GM12878 (cell line): ENCODE measurements around the gene HINT1. TPM values are rescaled to one million over a fixed set of nuclear protein-coding genes. Genes with fewer than 3 reads are reported as not detected.
A peak's percentile ranks its signal among the peaks of the same experiment; 100 is the strongest.

Experiments
- ATAC-seq: fragments of 200-7000 bp; cut with Tn5 transposase; 3 replicates; pipeline ENCODE4 v1.9.1; 2020; ENCODE audit warnings: mild to moderate bottlenecking, moderate library complexity
- BruUV-seq: library from RNA; stranded (reverse); fragments of 400-500 nt; replicated peaks from 2 replicates; lab custom pipeline; 2021; lab: Mats Ljungman, UMichigan
- CTCF ChIA-PET: fragments of 300-600 bp; sonication (Branson Sonifier 250); formaldehyde crosslinking; extraction: SDS; loops from one replicate; lab custom pipeline; 2021; ENCODE audit warnings: inconsistent platforms; lab: Yijun Ruan, JAX
- POLR2A ChIA-PET: fragments of 350-600 bp; formaldehyde crosslinking; extraction: SDS; loops from one replicate; lab custom pipeline; 2021; ENCODE audit warnings: inconsistent platforms; lab: Charles Lee
- RAD21 ChIA-PET: fragments of 300-600 bp; sonication (Branson Sonifier 250); formaldehyde crosslinking; loops from one replicate; lab custom pipeline; 2023; ENCODE audit warnings: antibody characterized with exemption; ENCODE audit not compliant: unreplicated experiment; lab: Charles Lee
- SMC1A ChIA-PET: fragments of 300-600 bp; sonication (Branson Sonifier 250); formaldehyde crosslinking; loops from one replicate; lab custom pipeline; 2023; ENCODE audit not compliant: unreplicated experiment, uncharacterized antibody; lab: Charles Lee
- DNase-seq: peaks from one replicate; pipeline ENCODE4 v3.0.0-alpha.2; 2011; ENCODE audit warnings: low read depth, low spot score
- FAIRE-seq: peaks from 3 replicates; lab custom pipeline; 2011; peaks lifted over from hg19 to GRCh38; lab: Jason Lieb, UNC
- H2AFZ ChIP-seq: 2 replicates; pipeline ENCODE4 v1.6.0; 2011; ENCODE audit warnings: low read depth, low read length, control low read depth; ENCODE audit not compliant: control insufficient read depth
- H3K27ac ChIP-seq: 2 replicates; pipeline ENCODE4 v1.5.1; 2011; ENCODE audit warnings: control low read depth; ENCODE audit not compliant: control insufficient read depth, insufficient read depth
- H3K27me3 ChIP-seq, 2 experiments: replicated peaks in 1 of 2; 2 replicates each; pipeline versions ENCODE4 v1.6.0 to v1.6.1; 2011; ENCODE audit warnings: low read length in 1 of 2; ENCODE audit not compliant: control insufficient read depth in 2 of 2, insufficient read depth in 2 of 2
- H3K36me3 ChIP-seq, 2 experiments: 2 replicates each; pipeline ENCODE4 v1.5.1; 2011; ENCODE audit warnings: low read length in 1 of 2; ENCODE audit not compliant: control insufficient read depth in 2 of 2, insufficient read depth in 2 of 2
- H3K4me1 ChIP-seq: 2 replicates; pipeline ENCODE4 v1.6.1; 2011; ENCODE audit warnings: mild to moderate bottlenecking, low read length, moderate library complexity, mixed read lengths; ENCODE audit not compliant: control insufficient read depth, insufficient read depth
- H3K4me2 ChIP-seq: 2 replicates; pipeline ENCODE4 v1.6.0; 2011; ENCODE audit warnings: control low read depth; ENCODE audit not compliant: control insufficient read depth, insufficient read depth
- H3K4me3 ChIP-seq: fragments of 200-600 bp; sonication (generic); 2 replicates; pipeline ENCODE4 v1.5.1; 2016
- H3K79me2 ChIP-seq: 2 replicates; pipeline ENCODE4 v1.6.0; 2011; ENCODE audit warnings: low read length; ENCODE audit not compliant: control insufficient read depth, insufficient read depth
- H3K9ac ChIP-seq: 2 replicates; pipeline ENCODE4 v1.8.0; 2011; ENCODE audit warnings: low read length, control low read depth, mixed read lengths; ENCODE audit not compliant: control insufficient read depth, insufficient read depth
- H3K9me3 ChIP-seq: replicated peaks from 3 replicates; pipeline ENCODE4 v1.5.1; 2011; ENCODE audit warnings: mild to moderate bottlenecking, low read length; ENCODE audit not compliant: control insufficient read depth, insufficient read depth
- H4K20me1 ChIP-seq: 2 replicates; pipeline ENCODE4 v1.6.0; 2011; ENCODE audit not compliant: control insufficient read depth, insufficient read depth
- ATF2 ChIP-seq: IDR thresholded peaks from 2 replicates; pipeline ENCODE4 v1.6.1; 2012; ENCODE audit warnings: low read length, inconsistent platforms
- CBX3 ChIP-seq: fragments of 200-600 bp; sonication (generic); IDR thresholded peaks from 2 replicates; pipeline ENCODE4 v1.6.1; 2016; ENCODE audit warnings: low read depth, borderline replicate concordance
- CTCF ChIP-seq, 3 experiments: IDR thresholded peaks in 2 of 3; conservative IDR thresholded peaks in 1 of 3; 2 replicates each; pipeline ENCODE4 v1.5.1; 2011; ENCODE audit warnings: low read depth in 3 of 3, low read length in 3 of 3, mild to moderate bottlenecking in 3 of 3, control low read depth in 2 of 3, moderate library complexity in 2 of 3, inconsistent platforms in 1 of 3, mixed read lengths in 1 of 3; ENCODE audit not compliant: control insufficient read depth in 2 of 3, insufficient read depth in 1 of 3; ENCODE audit errors: extremely low read depth in 1 of 3
- FOS ChIP-seq: IDR thresholded peaks from 3 replicates; pipeline ENCODE4 v1.6.1; 2011; ENCODE audit warnings: borderline replicate concordance; ENCODE audit not compliant: insufficient read length; ENCODE audit errors: extremely low read depth
- FOXK2 ChIP-seq: fragments of 450-650 bp; IDR thresholded peaks from 2 replicates; pipeline ENCODE4 v1.6.1; 2017; ENCODE audit warnings: mild to moderate bottlenecking, moderate library complexity
- GATAD2B ChIP-seq: fragments of 450-650 bp; conservative IDR thresholded peaks from 2 replicates; pipeline ENCODE4 v1.6.1; 2017; ENCODE audit warnings: low read depth, mild to moderate bottlenecking, moderate library complexity
- HCFC1 ChIP-seq: fragments of 150-350 bp; IDR thresholded peaks from 2 replicates; pipeline ENCODE4 v1.6.1; 2014; ENCODE audit warnings: low read length
- IRF4 ChIP-seq: IDR thresholded peaks from 2 replicates; pipeline ENCODE4 v1.6.1; 2011; ENCODE audit warnings: low read depth, low read length
- NR2F1 ChIP-seq: fragments of 450-650 bp; conservative IDR thresholded peaks from 2 replicates; pipeline ENCODE4 v1.6.1; 2017; ENCODE audit warnings: mild to moderate bottlenecking
- PML ChIP-seq: IDR thresholded peaks from 2 replicates; pipeline ENCODE4 v1.6.1; 2012; ENCODE audit warnings: low read length, inconsistent platforms
- POU2F2 ChIP-seq: IDR thresholded peaks from 3 replicates; pipeline ENCODE4 v1.6.1; 2011; ENCODE audit warnings: low read depth, mild to moderate bottlenecking, low read length, borderline replicate concordance
- RELA ChIP-seq: fragments of 450-650 bp; IDR thresholded peaks from 2 replicates; pipeline ENCODE4 v1.8.0; 2014; ENCODE audit warnings: borderline replicate concordance; ENCODE audit not compliant: partially characterized antibody
- SIN3A ChIP-seq: IDR thresholded peaks from 2 replicates; pipeline ENCODE4 v1.6.1; 2012; ENCODE audit warnings: low read depth, low read length, improper control_type of control experiment
- SMAD1 ChIP-seq: fragments of 450-650 bp; IDR thresholded peaks from 2 replicates; pipeline ENCODE4 v1.6.1; 2018; ENCODE audit warnings: mild to moderate bottlenecking, low read depth; ENCODE audit not compliant: partially characterized antibody
- SRF ChIP-seq, 2 experiments: IDR thresholded peaks; 2 replicates each; pipeline ENCODE4 v1.6.1; 2011; ENCODE audit warnings: low read depth in 2 of 2, low read length in 2 of 2, mild to moderate bottlenecking in 1 of 2, moderate library complexity in 1 of 2
- WGBS: methylation state at CpG from one replicate; pipeline ENCODE4 v1.1.6; 2016; ENCODE audit warnings: low lambda C conversion rate; ENCODE audit not compliant: insufficient replicate concordance, insufficient coverage; ENCODE audit errors: missing lambda C conversion rate; 5-methylcytosine and 5-hydroxymethylcytosine counted together
- in situ Hi-C: fragments of 300-500 bp; cut with MboI; formaldehyde crosslinking; loops from 9 replicates; pipeline ENCODE4 v1.14.3; 2018; ENCODE audit warnings: mixed read lengths
- intact Hi-C: fragments of 100-400 bp; cut with micrococcal nuclease; formaldehyde crosslinking; loops from one replicate; pipeline ENCODE4 v1.14.2; 2022; ENCODE audit not compliant: unreplicated experiment
- polyA plus RNA-seq, 11 experiments: library from polyadenylated mRNA; depleted of rRNA in 4 of 11; unstranded in 6 of 11; stranded (reverse) in 5 of 11; fragments of >200 nt; fragmentation: Nextera tagmentation in 4 of 11; fragmentation: Illumina TruSeq in 1 of 11; extraction: Ambion mirVana in 4 of 11; extraction: Trizol in 1 of 11; gene quantifications; 1 replicate in 1 of 11; 2 replicates in 10 of 11; pipeline versions ENCODE4 v1.2.1 to v1.2.3, GENCODE V29; 2011 to 2016; ENCODE audit warnings: inconsistent platforms in 2 of 11, missing spikeins in 2 of 11, low read depth in 1 of 11
- total RNA-seq, 4 experiments: library from RNA; depleted of rRNA in 3 of 4; stranded (reverse); fragments of >200 nt in 3 of 4; fragmentation: Illumina TruSeq in 1 of 4; extraction: Trizol in 1 of 4; gene quantifications; 2 replicates each; pipeline versions ENCODE4 v1.2.1 to v1.2.3, GENCODE V29; 2013 to 2021

The HINT1 gene
- total and polyA plus RNA-seq, 10 of the 15 experiments (the other 5 are each of a cell fraction or from before 2014, with no cell fraction given): 253 to 997 (median 562) TPM

- SMC1A ChIA-PET: interaction anchor here (1.9 kb wide), 1 partner anchor 25 kb away, joined by 4 read pairs; no protein-coding TSS in a partner anchor
These were observed 21.7 kb upstream of the HINT1 start for GRCh38 chr5:131186561-131187256.

GRCh38 chr5:131185523-131186104 is 20.6 kb upstream of the HINT1 start:
- Histone ChIP-seq H3K79me2 (no peaks in the 10 kb centered on the region), H3K4me3 (no peak overlapping the region), H4K20me1 (no peaks in the 10 kb centered on the region), H3K4me1 (no peaks in the 10 kb centered on the region), H2AFZ (no peak overlapping the region), H3K27me3 (no peaks in the 10 kb centered on the region), H3K36me3 (no peaks in the 10 kb centered on the region), H3K27ac (no peak overlapping the region), H3K9ac (no peak overlapping the region), H3K4me2 (no peak overlapping the region), H3K9me3 (no peaks in the 10 kb centered on the region)
- ChIA-PET POLR2A (no interaction called here), RAD21 (no interaction called here), SMC1A (interaction anchor here (0.9 to 1.9 kb wide), 2 partner anchors 23 to 37 kb away, joined by 3 to 4 read pairs; no protein-coding TSS in a partner anchor), CTCF (interaction anchor here (0.6 kb wide), 1 partner anchor 14 kb away, joined by 3 read pairs; no protein-coding TSS in a partner anchor)
- ATAC-seq (no peak), FAIRE-seq (peak; percentile 13), DNase-seq (no peak)
- TF ChIP-seq FOXK2: no peak
- TF ChIP-seq HCFC1: no peak
- no peak for TF ChIP-seq SIN3A
- TF ChIP-seq CBX3: no peak
- no peak for TF ChIP-seq SMAD1
- TF ChIP-seq PML: no peak
- TF ChIP-seq RELA: no peak
- TF ChIP-seq IRF4: no peak
- no peak for TF ChIP-seq NR2F1
- TF ChIP-seq ATF2: no peak
- TF ChIP-seq SRF (IDR thresholded peaks at IDR 0.05; ENCODE audit: low read depth in 2 of 2, low read length in 2 of 2): no peak
- TF ChIP-seq POU2F2: no peak
- no peak for TF ChIP-seq CTCF (IDR thresholded peaks at IDR 0.05 in 2 of 3, conservative IDR thresholded peaks at IDR 0.05 in 1 of 3; ENCODE audit: control insufficient read depth in 2 of 3, extremely low read depth in 1 of 3, insufficient read depth in 1 of 3, low read depth in 3 of 3, low read length in 3 of 3)
- BruUV-seq: no TSS peak
- in situ Hi-C loops: no loop called here
- intact Hi-C loops: no loop called here

More at GRCh38 chr5:131186561-131187256, 21.7 kb upstream of the HINT1 start:
- DNase-seq (no peak), FAIRE-seq (no peak), ATAC-seq (no peak)
- no peaks in the 10 kb centered on the region for H3K9me3 ChIP-seq
- H4K20me1 ChIP-seq: no peaks in the 10 kb centered on the region
- H3K4me2 ChIP-seq: no peak overlapping the region
- H3K4me3 ChIP-seq: no peak overlapping the region
- no peaks in the 10 kb centered on the region for H3K4me1 ChIP-seq
- RAD21 ChIA-PET: no interaction called here
- no peak overlapping the region for H2AFZ ChIP-seq
- H3K79me2 ChIP-seq: no peaks in the 10 kb centered on the region
- intact Hi-C loops: no loop called here
- TF ChIP-seq GATAD2B (no peak), FOS (no peak)
- no peaks in the 10 kb centered on the region for H3K36me3 ChIP-seq
- WGBS: 84% methylated on average over 3 of the region's 3 CpGs
- H3K9ac ChIP-seq: no peak overlapping the region
- POLR2A ChIA-PET: no interaction called here
- in situ Hi-C loops: no loop called here
- H3K27me3 ChIP-seq: no peaks in the 10 kb centered on the region
- no TSS peak for BruUV-seq
- CTCF ChIA-PET: no interaction called here
- H3K27ac ChIP-seq: no peak overlapping the region
